HEK293 (cell line): ENCODE data around the gene CD300LG.

Experiments used
- IKZF3 ChIP-seq: fragments of 450-650 bp; IDR thresholded peaks from 2 replicates; pipeline ENCODE4 v1.5.0; 2018; ENCODE audit warnings: missing biosample characterization, mild to moderate bottlenecking, missing genetic modification characterization, moderate library complexity
- KLF1 ChIP-seq: fragments of 450-650 bp; formaldehyde crosslinking; IDR thresholded peaks from 2 replicates; pipeline ENCODE4 v1.5.1; 2016; ENCODE audit warnings: missing biosample characterization, missing genetic modification characterization
- MZF1 ChIP-seq: fragments of 450-650 bp; formaldehyde crosslinking; IDR thresholded peaks from 2 replicates; pipeline ENCODE4 v1.5.1; 2017; ENCODE audit warnings: missing biosample characterization, missing genetic modification characterization, borderline replicate concordance
- PBX3 ChIP-seq: sonication (generic); formaldehyde crosslinking; IDR thresholded peaks from 2 replicates; pipeline ENCODE4 v1.8.1; 2022; ENCODE audit warnings: mild to moderate bottlenecking, moderate library complexity, missing genetic modification reagents
- PRDM2 ChIP-seq: fragments of 450-650 bp; formaldehyde crosslinking; IDR thresholded peaks from 2 replicates; pipeline ENCODE4 v1.5.1; 2016; ENCODE audit warnings: missing biosample characterization, missing genetic modification characterization, borderline replicate concordance
- TRIM28 ChIP-seq: IDR thresholded peaks from 2 replicates; pipeline ENCODE4 v1.6.1; 2011; ENCODE audit warnings: low read length, control low read depth, borderline replicate concordance
- TSHZ1 ChIP-seq: fragments of 450-650 bp; formaldehyde crosslinking; IDR thresholded peaks from 2 replicates; pipeline ENCODE4 v1.5.1; 2016; ENCODE audit warnings: missing biosample characterization, missing genetic modification characterization, borderline replicate concordance
- YY1 ChIP-seq: fragments of 450-650 bp; formaldehyde crosslinking; IDR thresholded peaks from 2 replicates; pipeline ENCODE4 v1.5.1; 2018; ENCODE audit warnings: missing biosample characterization, missing genetic modification characterization
- ZBTB44 ChIP-seq: fragments of 450-650 bp; IDR thresholded peaks from 2 replicates; pipeline ENCODE4 v1.5.1; 2018; ENCODE audit warnings: missing biosample characterization, mild to moderate bottlenecking, missing genetic modification characterization
- ZBTB48 ChIP-seq: fragments of 450-650 bp; formaldehyde crosslinking; IDR thresholded peaks from 2 replicates; pipeline ENCODE4 v1.5.1; 2016; ENCODE audit warnings: missing biosample characterization, missing genetic modification characterization
- ZFP69B ChIP-seq: fragments of 450-650 bp; formaldehyde crosslinking; IDR thresholded peaks from 2 replicates; pipeline ENCODE4 v1.5.1; 2016; ENCODE audit warnings: missing biosample characterization, missing genetic modification characterization
- ZNF146 ChIP-seq: fragments of 450-650 bp; formaldehyde crosslinking; IDR thresholded peaks from 2 replicates; pipeline ENCODE4 v1.5.1; 2016; ENCODE audit warnings: missing biosample characterization, missing genetic modification characterization
- ZNF155 ChIP-seq: fragments of 450-650 bp; formaldehyde crosslinking; IDR thresholded peaks from 2 replicates; pipeline ENCODE4 v1.5.1; 2016; ENCODE audit warnings: missing biosample characterization, missing genetic modification characterization
- ZNF174 ChIP-seq: fragments of 450-650 bp; formaldehyde crosslinking; IDR thresholded peaks from 2 replicates; pipeline ENCODE4 v1.5.0; 2017; ENCODE audit warnings: missing biosample characterization, mild to moderate bottlenecking, missing genetic modification characterization
- ZNF23 ChIP-seq: fragments of 450-650 bp; formaldehyde crosslinking; IDR thresholded peaks from 2 replicates; pipeline ENCODE4 v1.5.1; 2016; ENCODE audit warnings: missing biosample characterization, missing genetic modification characterization, borderline replicate concordance
- ZNF239 ChIP-seq: fragments of 450-650 bp; formaldehyde crosslinking; IDR thresholded peaks from 2 replicates; pipeline ENCODE4 v1.5.1; 2016; ENCODE audit warnings: missing biosample characterization, missing genetic modification characterization
- ZNF335 ChIP-seq: fragments of 450-650 bp; formaldehyde crosslinking; conservative IDR thresholded peaks from 2 replicates; pipeline ENCODE4 v1.5.1; 2016; ENCODE audit warnings: missing biosample characterization, missing genetic modification characterization
- ZNF350 ChIP-seq: fragments of 450-650 bp; formaldehyde crosslinking; IDR thresholded peaks from 2 replicates; pipeline ENCODE4 v1.5.0; 2017; ENCODE audit warnings: missing biosample characterization, mild to moderate bottlenecking, missing genetic modification characterization
- ZNF37A ChIP-seq: fragments of 450-650 bp; IDR thresholded peaks from 2 replicates; pipeline ENCODE4 v1.5.1; 2018; ENCODE audit warnings: missing biosample characterization, missing genetic modification characterization
- ZNF391 ChIP-seq: fragments of 450-650 bp; formaldehyde crosslinking; IDR thresholded peaks from 2 replicates; pipeline ENCODE4 v1.5.1; 2016; ENCODE audit warnings: low read depth, missing biosample characterization, missing genetic modification characterization, borderline replicate concordance
- ZNF423 ChIP-seq: fragments of 450-650 bp; formaldehyde crosslinking; IDR thresholded peaks from 2 replicates; pipeline ENCODE4 v1.5.1; 2016; ENCODE audit warnings: missing biosample characterization, missing genetic modification characterization
- ZNF585B ChIP-seq: fragments of 450-650 bp; formaldehyde crosslinking; IDR thresholded peaks from 2 replicates; pipeline ENCODE4 v1.5.1; 2016; ENCODE audit warnings: missing biosample characterization, missing genetic modification characterization
- ZNF600 ChIP-seq: fragments of 450-650 bp; formaldehyde crosslinking; IDR thresholded peaks from 2 replicates; pipeline ENCODE4 v1.5.1; 2016; ENCODE audit warnings: missing biosample characterization, missing genetic modification characterization
- ZNF654 ChIP-seq: fragments of 450-650 bp; formaldehyde crosslinking; IDR thresholded peaks from 2 replicates; pipeline ENCODE4 v1.5.1; 2016; ENCODE audit warnings: low read depth, missing biosample characterization, missing genetic modification characterization
- ZNF747 ChIP-seq: fragments of 450-650 bp; formaldehyde crosslinking; IDR thresholded peaks from 2 replicates; pipeline ENCODE4 v1.5.1; 2016; ENCODE audit warnings: missing biosample characterization, missing genetic modification characterization
- ZSCAN23 ChIP-seq: fragments of 450-650 bp; formaldehyde crosslinking; IDR thresholded peaks from 2 replicates; pipeline ENCODE4 v1.5.1; 2016; ENCODE audit warnings: missing biosample characterization, missing genetic modification characterization
- ZXDB ChIP-seq: fragments of 450-650 bp; formaldehyde crosslinking; IDR thresholded peaks from 2 replicates; pipeline ENCODE4 v1.5.1; 2016; ENCODE audit warnings: missing biosample characterization, missing genetic modification characterization
- TF ChIP-seq, protein P1 (sequence below): fragments of 450-650 bp; formaldehyde crosslinking; IDR thresholded peaks from 2 replicates; pipeline ENCODE4 v1.5.1; 2016; ENCODE audit warnings: missing biosample characterization, missing genetic modification characterization, borderline replicate concordance

Gene CD300LG

DNA sequence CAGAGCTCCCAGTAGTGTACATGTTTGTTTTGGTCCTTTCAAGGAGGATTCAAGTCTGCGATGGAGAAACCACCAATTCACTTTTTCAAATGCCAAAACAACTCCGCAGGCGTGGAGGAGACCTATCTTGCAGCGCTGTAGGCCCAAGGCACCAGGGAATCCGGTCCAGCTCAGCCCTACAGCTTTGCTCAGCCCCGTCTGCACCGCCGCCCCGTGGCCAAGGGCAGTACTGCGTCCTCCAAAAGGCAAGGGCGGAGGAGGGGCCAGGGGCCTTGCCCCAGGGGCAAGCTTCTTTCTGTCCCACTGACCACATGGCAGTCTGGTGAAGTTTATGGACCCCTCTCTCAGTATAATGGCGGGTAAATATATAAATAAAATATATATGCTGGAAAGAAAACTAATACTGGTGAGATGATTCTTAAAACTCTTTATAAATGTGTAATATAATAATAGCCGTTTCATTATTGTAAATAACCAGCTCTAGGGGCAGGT lies 709 bp upstream of the CD300LG start (continued):
- TF ChIP-seq MZF1 (tag by site-specific recombination) (no peak), PBX3 (CRISPR knock-in tag) (0 out of 2 replicates have a peak, but pooled peaks have one; percentile 41), ZNF37A (tag by site-specific recombination) (no peak), PRDM2 (tag by site-specific recombination) (no peak), ZFP69B (tag by site-specific recombination) (no peak), ZNF423 (no peak), ZBTB48 (tag by site-specific recombination) (peak; percentile 77), YY1 (tag by site-specific recombination) (no peak), KLF1 (no peak), ZNF174 (tag by site-specific recombination) (no peak), ZNF155 (tag by site-specific recombination) (no peak), ZNF23 (tag by site-specific recombination) (no peak), ZNF585B (tag by site-specific recombination) (no peak), IKZF3 (tag by site-specific recombination) (no peak), ZNF747 (tag by site-specific recombination) (no peak), TSHZ1 (no peak), ZNF146 (tag by site-specific recombination) (no peak), ZNF600 (tag by site-specific recombination) (peak; percentile 78), ZXDB (tag by site-specific recombination) (no peak), ZNF654 (tag by site-specific recombination) (peak; percentile 68), ZBTB44 (no peak), ZNF335 (tag by site-specific recombination) (peak; percentile 78), ZSCAN23 (tag by site-specific recombination) (no peak), ZNF239 (tag by site-specific recombination) (no peak), ZNF391 (tag by site-specific recombination) (no peak), ZNF350 (tag by site-specific recombination) (no peak), TRIM28 (no peak)
- TF ChIP-seq, protein P1, sequence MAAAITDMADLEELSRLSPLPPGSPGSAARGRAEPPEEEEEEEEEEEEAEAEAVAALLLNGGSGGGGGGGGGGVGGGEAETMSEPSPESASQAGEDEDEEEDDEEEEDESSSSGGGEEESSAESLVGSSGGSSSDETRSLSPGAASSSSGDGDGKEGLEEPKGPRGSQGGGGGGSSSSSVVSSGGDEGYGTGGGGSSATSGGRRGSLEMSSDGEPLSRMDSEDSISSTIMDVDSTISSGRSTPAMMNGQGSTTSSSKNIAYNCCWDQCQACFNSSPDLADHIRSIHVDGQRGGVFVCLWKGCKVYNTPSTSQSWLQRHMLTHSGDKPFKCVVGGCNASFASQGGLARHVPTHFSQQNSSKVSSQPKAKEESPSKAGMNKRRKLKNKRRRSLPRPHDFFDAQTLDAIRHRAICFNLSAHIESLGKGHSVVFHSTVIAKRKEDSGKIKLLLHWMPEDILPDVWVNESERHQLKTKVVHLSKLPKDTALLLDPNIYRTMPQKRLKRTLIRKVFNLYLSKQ = no peak
